ENCODE measurements around the gene ANO9. TPM values are rescaled to one million over a fixed set of nuclear protein-coding genes. Genes with fewer than 3 reads are reported as not detected.
A peak's percentile ranks its signal among the peaks of the same experiment; 100 is the strongest.
"Not testable (repeated sequence)": the region's sequence is repeated elsewhere in the genome, so short reads cannot be mapped to it uniquely, and the experiment has no call there.

The ANO9 gene
- total RNA-seq, 1 donor from 2014 or later, result 1.9 TPM

DNA sequence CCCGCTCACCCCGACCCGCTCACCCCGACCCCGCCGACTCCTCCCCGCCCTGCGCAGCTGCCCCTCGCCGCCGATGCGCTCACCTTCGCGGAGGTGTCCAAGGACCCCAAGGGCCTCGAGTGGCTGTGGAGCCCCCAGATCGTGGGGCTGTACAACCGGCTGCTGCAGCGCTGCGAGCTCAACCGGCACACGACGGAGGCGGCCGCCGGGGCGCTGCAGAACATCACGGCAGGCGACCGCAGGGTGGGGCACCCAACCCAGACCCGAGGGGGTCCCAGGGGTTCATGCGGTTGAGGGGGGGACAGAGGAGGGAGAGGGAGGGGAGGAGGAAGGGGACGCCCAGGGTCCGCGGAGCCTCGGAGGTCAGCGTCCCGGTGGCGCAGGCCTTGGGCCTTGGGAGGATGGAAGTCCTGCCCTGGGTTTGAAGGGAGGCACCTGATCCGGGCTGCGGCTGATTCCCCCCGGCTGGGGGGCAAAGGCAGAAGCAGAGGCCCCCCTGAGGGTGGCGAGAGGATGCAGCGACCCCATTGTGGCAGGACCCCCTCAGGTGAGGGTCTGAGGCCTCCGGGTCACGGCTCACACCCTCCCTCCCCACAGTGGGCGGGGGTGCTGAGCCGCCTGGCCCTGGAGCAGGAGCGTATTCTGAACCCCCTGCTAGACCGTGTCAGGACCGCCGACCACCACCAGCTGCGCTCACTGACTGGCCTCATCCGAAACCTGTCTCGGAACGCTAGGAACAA, 38.6 kb downstream of the ANO9 start:
- peaks cover 6% of the 10 kb centered on the region for H3K27me3 ChIP-seq (ENCODE audit: insufficient read depth, low read length)
- H3K9me3 Mint-ChIP-seq (ENCODE audit: unreplicated experiment), result peaks cover 5% of the 10 kb centered on the region
- H3K4me1 ChIP-seq (ENCODE audit: insufficient read depth, low read length), result no peaks in the 10 kb centered on the region
- DNase-seq (ENCODE audit: low read depth), result no peak
- no peaks in the 10 kb centered on the region for H4K20me1 ChIP-seq (ENCODE audit: insufficient read depth, low read length)
- H3K4me3 Mint-ChIP-seq (ENCODE audit: unreplicated experiment), result no peak overlapping the region
- no peaks in the 10 kb centered on the region for H3K36me3 Mint-ChIP-seq (ENCODE audit: low read depth, unreplicated experiment)
- no peak for FAIRE-seq
- H3K4me2 ChIP-seq (ENCODE audit: low read length), result no peak overlapping the region
- H3K36me3 ChIP-seq (ENCODE audit: insufficient read depth, low read length), result no peaks in the 10 kb centered on the region
- H3K9me3 ChIP-seq (ENCODE audit: insufficient read depth, low read depth, low read length), result no peaks in the 10 kb centered on the region
- no peak overlapping the region for H3K27ac ChIP-seq (ENCODE audit: low read depth, low read length)
- no peaks in the 10 kb centered on the region for H3K79me2 ChIP-seq (ENCODE audit: insufficient read depth, low read length)
- H3K4me1 Mint-ChIP-seq (ENCODE audit: low read depth, unreplicated experiment), result no peaks in the 10 kb centered on the region
- H3K27me3 Mint-ChIP-seq (ENCODE audit: low read depth, unreplicated experiment), result no peaks in the 10 kb centered on the region
- TF ChIP-seq EZH2 (IDR thresholded peaks at IDR 0.05; ENCODE audit: insufficient read depth, low read length), result peak; percentile 32
- TF ChIP-seq, protein P1, sequence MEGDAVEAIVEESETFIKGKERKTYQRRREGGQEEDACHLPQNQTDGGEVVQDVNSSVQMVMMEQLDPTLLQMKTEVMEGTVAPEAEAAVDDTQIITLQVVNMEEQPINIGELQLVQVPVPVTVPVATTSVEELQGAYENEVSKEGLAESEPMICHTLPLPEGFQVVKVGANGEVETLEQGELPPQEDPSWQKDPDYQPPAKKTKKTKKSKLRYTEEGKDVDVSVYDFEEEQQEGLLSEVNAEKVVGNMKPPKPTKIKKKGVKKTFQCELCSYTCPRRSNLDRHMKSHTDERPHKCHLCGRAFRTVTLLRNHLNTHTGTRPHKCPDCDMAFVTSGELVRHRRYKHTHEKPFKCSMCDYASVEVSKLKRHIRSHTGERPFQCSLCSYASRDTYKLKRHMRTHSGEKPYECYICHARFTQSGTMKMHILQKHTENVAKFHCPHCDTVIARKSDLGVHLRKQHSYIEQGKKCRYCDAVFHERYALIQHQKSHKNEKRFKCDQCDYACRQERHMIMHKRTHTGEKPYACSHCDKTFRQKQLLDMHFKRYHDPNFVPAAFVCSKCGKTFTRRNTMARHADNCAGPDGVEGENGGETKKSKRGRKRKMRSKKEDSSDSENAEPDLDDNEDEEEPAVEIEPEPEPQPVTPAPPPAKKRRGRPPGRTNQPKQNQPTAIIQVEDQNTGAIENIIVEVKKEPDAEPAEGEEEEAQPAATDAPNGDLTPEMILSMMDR (IDR thresholded peaks at IDR 0.05; ENCODE audit: insufficient read depth, low read depth, low read length), result no peak
- H2AFZ ChIP-seq (ENCODE audit: low read depth, low read length), result no peak overlapping the region
- no peak overlapping the region for H3K9ac ChIP-seq (ENCODE audit: low read length)
- no peak overlapping the region for H3K27ac Mint-ChIP-seq (ENCODE audit: unreplicated experiment)
- H3K4me3 ChIP-seq (ENCODE audit: insufficient read depth, low read depth, low read length), result no peak overlapping the region

DNA sequence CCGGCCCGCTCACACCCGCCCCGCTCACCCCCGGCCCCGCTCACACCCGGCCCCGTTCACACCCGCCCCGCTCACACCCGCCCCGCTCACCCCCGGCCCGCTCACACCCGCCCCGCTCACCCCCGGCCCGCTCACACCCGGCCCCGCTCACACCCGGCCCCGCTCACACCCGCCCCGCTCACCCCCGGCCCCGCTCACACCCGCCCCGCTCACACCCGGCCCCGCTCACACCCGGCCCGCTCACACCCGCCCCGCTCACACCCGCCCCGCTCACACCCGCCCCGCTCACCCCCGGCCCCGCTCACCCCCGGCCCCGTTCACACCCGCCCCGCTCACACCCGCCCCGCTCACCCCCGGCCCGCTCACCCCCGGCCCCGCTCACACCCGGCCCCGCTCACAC, 40.6 kb downstream of the ANO9 start:
- H3K4me1 Mint-ChIP-seq (ENCODE audit: low read depth, unreplicated experiment); H3K4me3 Mint-ChIP-seq (ENCODE audit: unreplicated experiment); H3K27me3 ChIP-seq (ENCODE audit: insufficient read depth, low read length); H3K9ac ChIP-seq (ENCODE audit: low read length); H3K9me3 ChIP-seq (ENCODE audit: insufficient read depth, low read depth, low read length); H3K36me3 ChIP-seq (ENCODE audit: insufficient read depth, low read length); H3K9me3 Mint-ChIP-seq (ENCODE audit: unreplicated experiment); H3K4me2 ChIP-seq (ENCODE audit: low read length); H3K4me3 ChIP-seq (ENCODE audit: insufficient read depth, low read depth, low read length); DNase-seq (ENCODE audit: low read depth); FAIRE-seq; H4K20me1 ChIP-seq (ENCODE audit: insufficient read depth, low read length); H3K27ac ChIP-seq (ENCODE audit: low read depth, low read length); H3K36me3 Mint-ChIP-seq (ENCODE audit: low read depth, unreplicated experiment); H3K79me2 ChIP-seq (ENCODE audit: insufficient read depth, low read length); H3K27ac Mint-ChIP-seq (ENCODE audit: unreplicated experiment); H3K27me3 Mint-ChIP-seq (ENCODE audit: low read depth, unreplicated experiment); H2AFZ ChIP-seq (ENCODE audit: low read depth, low read length): not testable (repeated sequence)
- peaks cover 13% of the 10 kb centered on the region for H3K4me1 ChIP-seq (ENCODE audit: insufficient read depth, low read length)

DNA sequence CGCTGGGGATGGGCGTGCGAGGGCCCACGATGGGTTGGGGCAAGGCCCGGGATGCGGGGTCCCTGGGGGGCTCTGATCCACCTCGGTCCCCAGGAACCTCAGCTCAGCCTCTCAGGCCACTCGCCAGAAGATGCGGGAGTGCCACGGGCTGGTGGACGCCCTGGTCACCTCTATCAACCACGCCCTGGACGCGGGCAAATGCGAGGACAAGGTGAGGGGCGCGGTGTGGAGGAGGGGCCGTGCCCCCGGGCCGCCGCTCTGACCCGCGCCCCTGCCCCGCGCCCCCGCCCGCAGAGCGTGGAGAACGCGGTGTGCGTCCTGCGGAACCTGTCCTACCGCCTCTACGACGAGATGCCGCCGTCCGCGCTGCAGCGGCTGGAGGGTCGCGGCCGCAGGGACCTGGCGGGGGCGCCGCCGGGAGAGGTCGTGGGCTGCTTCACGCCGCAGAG, 41.5 kb downstream of the ANO9 start:
- Mint-ChIP-seq H3K4me3 (ENCODE audit: unreplicated experiment) (no peak overlapping the region), H3K36me3 (ENCODE audit: low read depth, unreplicated experiment) (no peaks in the 10 kb centered on the region), H3K27ac (ENCODE audit: unreplicated experiment) (no peak overlapping the region), H3K9me3 (ENCODE audit: unreplicated experiment) (peaks cover 5% of the 10 kb centered on the region), H3K27me3 (ENCODE audit: low read depth, unreplicated experiment) (no peaks in the 10 kb centered on the region), H3K4me1 (ENCODE audit: low read depth, unreplicated experiment) (no peaks in the 10 kb centered on the region)
- Histone ChIP-seq H3K36me3 (ENCODE audit: insufficient read depth, low read length) (no peaks in the 10 kb centered on the region), H3K4me1 (ENCODE audit: insufficient read depth, low read length) (peaks cover 13% of the 10 kb centered on the region), H3K9ac (ENCODE audit: low read length) (no peak overlapping the region), H2AFZ (ENCODE audit: low read depth, low read length) (no peak overlapping the region), H4K20me1 (ENCODE audit: insufficient read depth, low read length) (no peaks in the 10 kb centered on the region), H3K79me2 (ENCODE audit: insufficient read depth, low read length) (no peaks in the 10 kb centered on the region), H3K4me2 (ENCODE audit: low read length) (no peak overlapping the region), H3K27me3 (ENCODE audit: insufficient read depth, low read length) (peaks cover 6% of the 10 kb centered on the region), H3K9me3 (ENCODE audit: insufficient read depth, low read depth, low read length) (no peaks in the 10 kb centered on the region), H3K4me3 (ENCODE audit: insufficient read depth, low read depth, low read length) (no peak overlapping the region), H3K27ac (ENCODE audit: low read depth, low read length) (no peak overlapping the region)
- DNase-seq (ENCODE audit: low read depth) (no peak), FAIRE-seq (no peak)
- TF ChIP-seq EZH2 (IDR thresholded peaks at IDR 0.05; ENCODE audit: insufficient read depth, low read length), result no peak
- TF ChIP-seq, protein P1 (IDR thresholded peaks at IDR 0.05; ENCODE audit: insufficient read depth, low read depth, low read length), result no peak
